HG02938 (cell line): ENCODE results near the gene OPRL1.

Source experiments
- ATAC-seq: cut with Tn5 transposase; IDR thresholded peaks from one replicate; pipeline ENCODE4 v1.9.1; 2021; ENCODE audit warnings: mild to moderate bottlenecking, moderate library complexity; ENCODE audit not compliant: unreplicated experiment

Gene OPRL1

GRCh38 chr20:64080013-64080812 lies at the start of gene OPRL1:
Gene OPRL1 (plus strand): TSS chr20:64080082. CDS start chr20:64092721, 12,639 bp downstream.
- ATAC-seq, result no peak

DNA sequence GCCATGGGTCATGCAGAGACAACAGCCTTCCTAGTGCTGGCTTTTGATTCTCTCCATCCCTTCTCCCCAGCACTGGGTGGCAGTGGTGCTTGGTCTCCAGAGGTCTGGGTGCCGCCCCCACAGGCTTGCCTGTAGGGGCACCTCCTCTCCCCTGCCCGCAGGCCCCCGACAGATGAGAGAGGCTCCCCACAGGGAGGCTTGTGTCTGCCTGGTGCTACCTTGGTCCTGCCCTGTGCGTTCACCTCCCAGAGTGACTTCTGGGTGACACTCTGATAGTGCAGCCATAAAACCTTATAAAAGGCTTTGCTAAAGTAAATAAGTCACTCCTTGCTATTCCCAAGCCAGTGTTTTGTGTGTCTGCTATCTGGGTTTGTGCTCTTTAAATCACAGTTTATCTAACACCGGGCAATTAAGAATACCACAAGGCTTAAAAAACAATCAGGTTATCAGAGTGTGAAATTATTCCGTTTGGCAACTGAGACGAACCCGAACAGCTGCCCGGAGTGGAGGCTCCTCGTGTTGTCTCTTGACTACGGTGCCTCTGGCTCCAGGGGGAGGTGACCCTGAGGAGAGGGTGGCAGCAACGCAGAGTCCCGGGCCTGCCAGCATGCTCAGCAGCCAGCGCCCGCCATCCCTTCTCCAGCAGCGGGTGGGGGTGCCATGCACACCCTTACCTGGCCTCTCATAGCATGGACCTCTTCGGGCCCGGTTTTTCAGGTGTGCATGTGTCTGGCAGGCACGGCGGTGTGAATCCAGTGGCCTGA lies 49.3 kb upstream of the OPRL1 start:
- ATAC-seq, result no peak

DNA sequence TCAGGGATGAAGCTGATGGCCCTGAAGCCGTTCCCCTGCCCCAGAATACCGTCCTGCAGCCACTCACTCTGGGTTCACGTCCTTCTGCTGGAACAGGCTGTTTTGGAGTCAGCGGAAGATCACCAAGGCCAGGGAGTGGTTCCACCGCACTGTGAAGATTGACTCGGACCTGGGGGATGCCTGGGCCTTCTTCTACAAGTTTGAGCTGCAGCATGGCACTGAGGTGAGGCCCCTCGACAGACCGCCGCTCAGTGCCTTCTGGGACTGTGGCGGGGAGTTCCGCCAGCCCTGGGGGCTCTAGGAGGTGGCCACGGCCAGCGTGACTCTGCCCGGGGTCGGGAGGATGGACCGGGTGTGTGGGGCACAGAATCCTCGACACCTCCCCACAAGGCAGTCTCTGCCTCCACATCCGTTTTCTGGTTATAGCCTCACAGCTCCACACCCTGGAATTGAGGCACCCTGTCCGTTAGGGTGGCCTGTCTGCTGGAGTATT lies 48.0 kb upstream of the OPRL1 start:
- no peak for ATAC-seq

GRCh38 chr20:64032706-64033624 lies 46.9 kb upstream of the OPRL1 start:
- ATAC-seq, result no peak

GRCh38 chr20:64033981-64034493 lies 45.8 kb upstream of the OPRL1 start:
- ATAC-seq, result no peak

GRCh38 chr20:64035066-64035932 lies 44.6 kb upstream of the OPRL1 start:
- no peak for ATAC-seq

DNA sequence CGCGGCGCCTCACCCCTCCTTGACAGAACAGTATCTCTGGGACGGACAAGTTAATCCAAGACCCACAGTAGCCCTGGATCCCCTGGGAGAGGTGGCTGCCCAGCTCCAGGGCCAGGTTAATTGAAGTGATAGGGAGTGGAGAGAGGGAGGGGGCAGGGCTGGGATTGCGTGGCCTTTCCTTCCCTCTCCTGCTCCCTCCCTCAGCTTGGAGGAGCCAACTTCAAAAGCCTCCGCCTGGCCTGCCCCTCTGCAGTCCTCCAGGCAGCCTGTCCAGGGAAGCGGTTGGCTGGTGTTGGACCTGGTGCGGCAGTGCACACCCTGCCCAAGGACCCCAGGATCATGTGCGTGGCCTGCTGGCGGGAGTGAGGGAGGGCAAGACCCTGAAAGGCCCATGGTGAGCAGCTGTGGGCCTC lies 43.9 kb upstream of the OPRL1 start, which contains the start of gene C20orf204:
TSS of gene C20orf204 (plus strand) at position 250 of the 413 bp plus-strand sequence. CDS start at position 392, 142 bp downstream.
- ATAC-seq, result no peak

DNA sequence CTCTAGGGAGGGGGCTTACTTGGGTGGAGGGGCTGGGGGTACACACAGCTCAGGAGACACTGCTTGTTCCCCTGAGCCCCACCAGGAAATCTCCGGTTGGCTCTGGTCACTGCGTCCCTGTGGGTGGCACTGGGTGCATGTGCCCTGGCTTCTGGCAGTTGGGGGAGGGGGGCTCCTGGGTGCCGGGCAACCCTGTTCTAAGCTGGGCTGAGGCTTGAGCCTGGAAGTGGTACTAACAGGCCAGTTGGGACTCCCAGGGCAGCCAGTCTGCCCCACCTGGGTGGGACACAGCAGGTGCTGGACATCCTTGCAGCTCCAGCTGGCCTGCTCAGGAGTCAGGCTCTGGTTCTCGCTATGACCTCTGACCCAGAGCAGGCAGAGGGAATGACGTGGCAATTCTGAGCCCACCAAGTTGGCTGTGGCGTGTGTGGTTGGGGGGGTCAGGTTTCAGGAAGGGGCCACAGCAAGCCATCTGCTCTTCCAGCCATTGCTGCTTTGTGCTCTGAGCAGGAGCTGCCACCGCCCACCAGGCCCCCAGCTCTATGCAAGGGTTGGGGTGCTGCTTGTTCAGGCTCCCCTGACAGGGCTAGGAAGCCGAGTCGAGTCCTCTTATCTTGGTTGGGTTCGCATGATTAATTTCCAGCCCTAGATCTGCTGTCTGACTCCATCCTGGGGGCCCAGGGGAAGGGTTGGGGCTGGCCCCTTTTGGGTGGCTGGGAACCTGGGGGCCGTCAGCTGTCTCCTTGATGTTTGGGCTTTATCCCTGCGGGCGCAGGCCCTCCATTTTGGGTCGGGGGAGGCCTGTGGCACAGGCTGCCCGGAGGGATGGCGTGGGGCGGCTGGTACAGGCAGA lies 43.3 kb upstream of the OPRL1 start:
- no peak for ATAC-seq

GRCh38 chr20:64037199-64037497 lies 42.7 kb upstream of the OPRL1 start:
- no peak for ATAC-seq

DNA sequence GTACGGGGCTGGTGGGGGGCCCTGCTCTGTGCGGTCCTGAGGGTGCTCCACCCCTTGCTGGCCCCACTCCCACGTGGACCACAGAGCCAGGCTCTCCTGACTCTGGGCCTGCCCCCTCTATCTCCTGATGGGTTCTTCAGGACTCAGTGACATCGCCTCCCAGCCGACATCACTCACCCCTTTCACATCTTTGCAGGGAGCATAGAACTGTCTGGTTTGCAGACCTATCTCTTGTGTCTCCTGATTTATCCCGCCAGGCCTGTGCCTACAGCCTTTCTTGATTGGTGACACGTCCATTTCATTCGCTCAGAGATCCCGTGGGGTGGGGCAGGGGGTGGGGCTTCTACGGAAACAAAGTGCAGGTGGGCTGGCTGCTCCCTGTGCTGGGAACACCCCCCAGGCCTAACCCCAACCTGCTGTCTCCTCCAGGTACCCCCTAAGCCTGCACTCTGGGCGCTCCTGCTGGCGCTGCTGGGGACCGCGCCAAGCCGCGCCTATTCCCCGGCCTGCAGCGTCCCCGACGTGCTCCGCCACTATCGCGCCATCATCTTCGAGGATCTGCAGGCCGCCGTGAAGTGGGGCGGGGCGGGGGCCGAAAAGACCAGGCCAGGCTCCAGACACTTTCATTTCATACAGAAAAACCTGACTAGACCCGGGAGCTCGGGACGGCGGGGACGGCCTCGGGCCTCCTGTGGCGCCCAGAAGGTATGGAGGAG lies 42.2 kb upstream of the OPRL1 start:
- no peak for ATAC-seq

DNA sequence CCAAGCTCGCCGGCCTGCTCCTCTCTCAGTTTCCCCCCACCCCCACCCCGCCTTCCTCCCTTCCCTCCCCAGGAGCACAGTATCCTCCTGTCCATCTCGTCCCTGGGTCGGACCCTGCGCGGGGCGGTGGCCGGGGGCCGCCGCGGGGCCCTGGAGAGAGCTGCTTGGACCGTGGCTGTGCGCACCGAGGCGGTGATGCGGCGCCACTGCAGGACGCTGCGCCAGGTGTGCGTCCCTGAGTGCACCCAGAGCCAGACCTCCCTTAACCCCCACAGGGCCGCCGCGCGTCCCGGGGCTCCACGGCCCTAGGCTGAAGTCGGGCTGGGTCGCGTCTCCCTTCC lies 41.7 kb upstream of the OPRL1 start:
- ATAC-seq, result no peak

DNA sequence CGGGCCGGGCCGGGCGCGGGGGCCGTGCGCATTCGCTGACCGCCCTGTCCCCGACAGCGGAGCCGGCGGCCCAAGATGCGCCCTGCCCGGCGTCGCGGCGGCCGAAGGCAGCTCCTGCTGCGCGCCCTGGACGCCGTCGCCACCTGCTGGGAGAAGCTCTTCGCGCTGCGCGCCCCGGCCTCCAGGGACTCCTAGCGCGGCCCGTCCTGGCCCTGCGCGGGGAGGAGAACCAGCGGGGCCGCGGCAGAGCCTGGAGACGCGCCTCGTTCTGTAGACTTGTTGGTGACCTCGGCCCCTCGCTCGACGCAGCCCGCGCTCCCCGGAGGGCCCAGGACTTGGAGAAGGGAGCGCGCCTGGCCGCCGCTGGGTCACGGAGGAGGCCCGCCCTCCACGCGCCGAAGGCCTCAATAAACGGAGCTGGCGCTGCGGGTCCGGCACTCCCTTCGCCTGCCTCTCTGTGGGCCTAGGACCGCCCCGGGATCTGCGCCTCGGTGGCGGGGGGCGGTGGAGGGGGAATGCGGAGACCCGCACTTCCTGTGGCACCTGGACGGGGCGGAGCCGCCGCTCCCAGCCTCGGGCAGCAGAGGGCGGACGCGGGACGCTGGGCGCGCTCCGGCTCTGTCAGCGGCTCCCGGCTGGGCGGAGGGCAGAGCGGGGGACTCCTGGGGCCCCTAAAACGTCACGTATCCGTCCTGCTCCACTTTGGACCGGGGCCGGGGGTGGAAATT lies 41.2 kb upstream of the OPRL1 start:
- no peak for ATAC-seq

DNA sequence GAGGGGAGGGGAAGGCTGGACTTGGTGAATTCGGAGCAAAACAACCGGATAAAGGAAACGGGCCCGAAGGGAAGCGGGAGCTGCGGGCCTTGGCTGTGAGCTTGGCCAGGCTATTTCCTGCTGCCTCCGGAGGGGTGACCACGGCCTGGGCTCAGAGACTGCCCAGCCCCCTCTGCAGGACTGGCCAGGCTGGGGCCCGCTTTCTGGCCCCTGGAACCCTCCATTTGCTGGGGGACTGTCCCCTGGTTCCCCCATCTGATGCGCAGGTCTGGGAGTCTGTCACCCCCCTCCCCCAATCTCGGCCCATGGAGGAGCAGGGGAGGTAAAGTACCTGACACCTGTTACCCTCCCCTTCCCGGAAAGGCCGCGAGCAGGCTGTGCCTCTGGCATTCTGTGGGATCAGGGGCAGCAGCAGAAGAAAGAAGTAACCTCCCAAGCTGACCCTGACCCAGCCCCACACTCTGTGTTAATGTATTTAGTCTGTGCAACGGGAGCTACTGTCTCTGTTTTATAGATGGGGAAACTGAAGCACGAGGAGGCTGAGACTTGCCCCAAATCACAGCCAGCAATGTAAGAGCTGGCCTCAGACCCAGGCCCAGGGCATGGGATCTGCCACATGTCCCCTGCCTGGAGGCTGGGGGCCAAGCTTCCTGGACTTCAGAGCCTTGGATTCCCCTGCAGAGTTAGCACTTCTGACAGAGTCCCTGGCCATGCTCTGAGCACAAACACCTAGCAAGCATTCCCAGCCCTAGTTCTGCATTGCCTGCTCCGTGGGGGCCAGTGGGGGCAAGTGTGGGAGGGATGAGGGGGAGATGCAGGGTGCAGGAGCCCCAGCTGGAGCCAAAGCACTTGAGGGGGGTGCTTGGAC lies 40.4 kb upstream of the OPRL1 start:
- ATAC-seq, result no peak

DNA sequence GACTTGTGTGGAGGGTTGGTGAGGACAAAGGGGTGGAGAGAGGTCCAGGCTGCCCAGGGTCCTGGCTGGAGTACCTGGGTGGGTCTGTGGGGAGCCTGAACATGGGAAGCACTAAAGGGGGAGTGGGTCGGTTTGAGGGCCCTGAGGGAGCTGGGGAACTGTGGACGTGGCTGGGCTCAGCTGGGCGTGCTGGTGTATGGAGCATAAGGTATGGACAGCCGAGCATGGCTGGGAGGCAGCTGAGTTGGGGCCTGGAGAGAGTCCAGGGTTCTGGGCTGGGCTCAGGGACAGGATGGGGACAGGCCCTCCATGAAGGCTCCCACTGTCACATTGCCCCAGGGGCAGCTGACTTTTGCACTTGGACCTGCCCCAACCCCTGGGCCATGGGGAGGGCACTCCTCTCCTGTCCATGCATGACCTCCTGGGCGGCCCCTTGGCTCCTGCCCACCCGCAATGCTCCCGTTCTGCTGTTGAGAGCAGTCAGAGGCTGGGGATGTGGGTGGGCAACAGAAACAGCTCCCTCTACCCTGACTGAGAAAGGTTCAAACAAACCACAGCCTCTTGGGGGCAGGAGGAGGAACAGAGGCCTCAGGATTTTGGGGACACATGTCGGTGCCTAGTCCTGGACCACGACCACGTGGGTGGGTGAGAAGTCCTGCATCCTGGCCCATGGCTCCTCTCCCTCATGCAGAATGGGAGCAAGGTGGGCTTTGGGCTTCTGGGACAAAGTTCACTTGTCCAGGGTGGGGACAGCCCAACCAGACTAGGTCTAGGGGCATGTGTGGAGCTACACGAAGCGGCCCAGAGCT lies 39.4 kb upstream of the OPRL1 start:
- no peak for ATAC-seq

DNA sequence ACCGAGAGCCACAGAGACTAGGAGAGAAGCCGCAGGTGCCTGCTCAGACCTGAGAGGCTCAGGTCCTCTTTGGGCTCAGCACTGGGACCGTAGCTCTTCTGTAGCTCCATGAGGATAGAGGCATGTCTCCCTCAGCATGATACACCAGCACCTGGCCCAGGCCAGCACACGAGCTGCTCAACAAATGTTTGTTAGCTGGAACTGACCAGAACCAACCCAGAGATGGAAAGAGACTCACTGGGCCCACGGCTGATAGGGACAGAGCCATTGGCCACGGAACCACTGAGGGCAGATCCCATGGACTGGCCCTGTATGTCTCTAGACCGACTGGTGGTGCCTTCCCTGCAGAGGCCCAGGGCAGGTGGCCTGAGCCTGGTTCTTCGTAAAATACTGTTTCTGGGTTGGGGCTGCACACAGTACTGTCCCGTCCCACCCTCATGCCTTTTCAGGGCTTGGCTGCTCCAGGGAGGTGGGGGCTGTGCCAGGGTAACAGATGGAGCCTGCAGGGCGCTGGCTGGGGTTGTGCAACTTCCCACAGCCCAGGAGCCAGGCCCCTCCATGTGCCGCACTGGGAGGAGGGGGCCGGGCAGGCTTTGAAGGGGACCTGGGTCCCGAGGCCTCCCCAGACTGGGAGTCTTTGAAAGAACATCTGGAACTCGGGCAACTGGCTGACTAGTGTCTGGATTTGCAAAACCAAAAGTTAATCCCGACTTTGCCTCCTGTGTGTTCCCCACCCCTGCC lies 38.7 kb upstream of the OPRL1 start:
- no peak for ATAC-seq

DNA sequence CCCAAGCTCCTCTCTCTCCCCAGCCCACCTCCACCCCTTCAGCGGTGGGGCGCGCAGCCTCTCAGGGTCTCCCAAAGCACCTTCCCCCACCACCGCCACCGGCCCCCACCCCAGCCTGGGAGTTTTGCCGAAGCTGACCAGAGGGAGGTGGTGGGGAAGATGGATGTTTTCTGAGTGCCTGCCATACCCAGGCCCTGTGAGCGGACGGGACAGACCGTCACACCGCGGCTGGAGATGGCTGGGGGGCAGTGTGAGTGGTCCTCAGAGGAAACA lies 38.2 kb upstream of the OPRL1 start:
- no peak for ATAC-seq
